Amygdala (tissue), 56 donors: ENCODE measurements around the gene NAGPA.
A peak's percentile ranks its signal among the peaks of the same experiment; 100 is the strongest.

Experiments used
- DNase-seq, 56 donors: peaks; one replicate each; lab custom pipeline; 2025; lab: John Stamatoyannopoulos, UW

NAGPA gene

GRCh38 chr16:5006348-5007193 lies 27.2 kb downstream of the NAGPA start:
- peak in 4 of 56 donors; percentile 21 to 45 (median 30) for DNase-seq

- no peak for DNase-seq
Measured at GRCh38 chr16:5005916-5006315, 27.8 kb downstream of the NAGPA start.

DNA sequence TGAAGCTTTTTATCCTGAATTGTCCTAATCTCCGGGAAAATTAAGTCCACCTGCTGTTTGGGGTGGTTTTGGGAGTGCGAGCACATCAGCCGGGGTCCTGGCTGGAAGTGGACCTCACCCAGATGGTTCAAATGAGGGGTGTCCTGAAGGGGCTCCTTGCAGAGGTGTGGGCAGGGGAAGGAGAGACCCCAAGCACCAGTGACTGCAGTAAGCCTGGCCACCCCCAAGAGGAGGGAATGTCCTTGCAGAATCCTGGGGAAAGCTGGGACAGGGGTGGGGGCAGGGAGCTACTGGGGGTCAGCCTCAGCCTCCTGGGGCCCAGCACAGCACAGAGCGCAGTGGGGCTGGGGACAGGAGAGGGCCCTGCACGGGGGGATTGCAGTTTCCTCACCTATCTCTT lies 29.4 kb downstream of the NAGPA start:
- DNase-seq, result no peak

DNA sequence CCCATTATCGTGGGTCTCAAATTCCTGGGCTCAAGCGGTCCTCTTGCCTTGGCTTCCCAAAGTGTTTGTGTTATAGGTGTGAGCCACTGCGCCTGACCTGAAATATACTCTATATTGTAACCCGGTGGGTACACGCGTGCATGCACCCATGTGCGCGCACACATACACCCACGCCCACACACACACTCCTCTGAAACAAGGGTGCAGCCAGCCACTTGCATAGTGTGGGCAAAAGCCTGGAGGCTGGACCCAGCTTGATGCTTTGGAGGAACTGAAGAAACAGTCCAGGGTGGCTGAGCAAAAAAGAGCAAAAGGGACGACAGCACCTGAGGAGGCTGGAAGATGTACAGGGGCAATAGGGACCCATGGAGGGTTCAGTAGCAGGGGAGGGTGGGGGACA lies 29.9 kb downstream of the NAGPA start:
- no peak for DNase-seq

DNA sequence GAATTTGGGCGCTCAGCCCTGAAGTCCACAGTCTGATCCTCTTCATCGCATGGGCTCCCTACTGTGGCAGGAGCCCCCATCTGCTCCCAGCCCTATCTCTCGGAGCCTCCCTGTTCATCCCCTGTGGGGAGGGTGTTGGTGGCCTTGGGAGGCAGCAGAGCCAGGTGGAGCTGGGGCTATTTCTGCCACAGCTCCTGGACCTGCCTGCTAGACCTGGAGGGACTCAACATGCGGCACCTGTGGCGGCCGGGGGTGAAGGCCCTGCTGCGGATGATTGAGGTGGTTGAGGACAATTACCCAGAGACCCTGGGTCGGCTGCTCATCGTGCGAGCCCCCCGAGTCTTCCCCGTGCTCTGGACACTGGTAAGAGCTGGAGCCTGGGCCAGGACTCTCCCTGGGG lies 30.5 kb downstream of the NAGPA start:
- DNase-seq, result no peak

GRCh38 chr16:5002699-5003143 lies 31.0 kb downstream of the NAGPA start:
- DNase-seq, result no peak

DNA sequence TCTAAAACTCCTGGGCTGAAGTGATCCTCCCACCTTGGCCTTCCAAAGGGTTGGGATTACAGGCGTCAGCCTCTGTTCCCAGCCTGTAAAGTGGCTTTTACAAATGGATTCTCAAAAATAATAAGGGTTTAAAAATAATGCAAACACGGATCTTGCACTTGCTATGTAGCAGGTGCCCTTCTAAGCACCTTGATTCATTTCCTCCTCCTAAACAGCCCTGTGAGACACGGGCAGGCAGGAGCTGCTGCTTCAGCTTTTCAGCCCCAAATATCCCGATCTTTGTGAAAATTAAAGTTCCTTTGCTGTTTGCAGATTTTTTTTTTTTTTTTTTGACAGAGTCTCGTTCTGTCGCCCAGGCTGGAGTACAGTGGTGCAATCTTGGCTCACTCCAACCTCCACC lies 31.7 kb downstream of the NAGPA start:
- no peak for DNase-seq

DNA sequence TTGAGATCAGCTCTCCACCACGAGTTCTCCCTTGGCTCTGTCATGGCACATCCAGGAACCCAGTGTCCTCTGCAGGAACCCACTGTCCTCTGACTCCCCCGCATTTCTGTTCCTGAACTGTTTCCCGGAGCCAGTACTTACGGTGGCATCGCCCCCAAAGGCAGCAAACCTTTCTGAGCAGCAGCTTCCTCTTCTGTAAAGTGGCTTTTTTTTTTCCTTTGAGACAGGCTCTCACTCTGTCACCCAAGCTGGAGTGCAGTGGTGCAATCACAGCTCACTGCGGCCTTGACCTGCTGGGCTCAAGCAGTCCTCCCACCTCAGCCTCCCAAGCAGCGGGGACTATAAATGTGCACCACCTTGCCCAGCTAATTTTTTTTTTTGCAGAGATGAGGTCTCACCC lies 32.2 kb downstream of the NAGPA start:
- peak in 1 of 56 donors; percentile 24 for DNase-seq

DNA sequence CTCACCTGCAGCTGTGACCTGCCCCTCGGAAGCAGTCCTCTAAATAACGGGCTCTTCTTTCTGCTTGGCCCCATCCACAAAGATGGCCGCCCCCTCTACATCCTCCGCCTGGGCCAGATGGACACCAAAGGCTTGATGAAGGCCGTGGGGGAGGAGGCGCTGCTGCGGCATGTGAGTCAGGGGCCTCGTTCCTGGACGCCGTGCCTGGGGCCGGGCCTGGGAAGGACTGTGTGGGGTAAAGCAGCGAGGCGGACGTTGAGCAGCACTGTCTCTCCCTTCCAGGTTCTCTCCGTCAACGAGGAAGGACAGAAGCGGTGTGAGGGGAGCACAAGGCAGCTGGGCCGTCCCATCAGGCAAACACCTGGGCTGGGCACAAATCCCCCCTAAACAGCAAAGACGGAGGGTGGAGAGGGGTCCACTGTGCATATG lies 33.1 kb downstream of the NAGPA start:
- DNase-seq, result no peak

- peak in 51 of 56 donors; percentile 10 to 84 (median 62) for DNase-seq
Measured at GRCh38 chr16:4994719-4995434, 38.9 kb downstream of the NAGPA start.

GRCh38 chr16:4991754-4992153 lies 42.0 kb downstream of the NAGPA start:
- DNase-seq, result no peak

- no peak for DNase-seq
Measured at GRCh38 chr16:4990415-4990814, 43.3 kb downstream of the NAGPA start.

- DNase-seq, result no peak
Measured at GRCh38 chr16:4989391-4990006, 44.2 kb downstream of the NAGPA start.

GRCh38 chr16:4988647-4989046 lies 45.1 kb downstream of the NAGPA start:
- no peak for DNase-seq

DNA sequence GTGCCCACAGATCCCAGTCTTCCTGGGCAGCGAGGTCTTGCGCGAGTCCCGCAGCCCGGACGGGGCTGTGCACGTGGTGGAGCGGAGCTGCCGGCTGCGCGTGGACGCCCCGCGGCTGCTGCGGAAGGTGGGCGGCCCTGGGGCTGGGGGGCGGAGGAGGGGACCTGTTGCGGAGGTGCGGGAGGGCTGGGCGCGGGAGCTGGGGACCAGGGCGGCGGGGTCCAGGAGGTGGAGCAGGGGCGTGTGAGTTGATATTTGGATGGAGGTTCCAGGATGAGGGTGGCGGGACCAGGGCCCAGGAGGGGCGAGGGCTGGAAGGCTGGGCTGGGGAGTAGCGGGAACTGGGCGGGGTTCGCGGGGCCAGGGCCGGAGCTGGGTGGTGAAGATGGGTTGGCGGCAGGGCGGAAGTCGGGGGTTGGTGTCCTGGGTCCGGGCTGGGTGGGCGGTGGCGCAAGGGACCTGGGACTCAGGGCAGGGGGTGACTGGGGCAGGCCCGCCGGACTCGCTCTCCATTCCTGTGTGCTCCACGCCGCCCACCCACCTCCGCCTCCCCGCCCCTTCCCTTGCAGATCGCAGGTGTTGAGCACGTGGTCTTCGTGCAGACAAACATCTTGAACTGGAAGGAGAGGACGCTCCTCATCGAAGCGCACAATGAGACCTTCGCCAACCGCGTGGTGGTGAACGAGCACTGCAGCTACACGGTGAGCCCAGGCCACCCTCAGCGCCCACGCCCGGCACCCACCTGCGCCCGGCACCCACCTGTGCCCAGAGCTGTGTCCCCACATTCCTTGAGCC lies 46.0 kb downstream of the NAGPA start:
- no peak for DNase-seq

- DNase-seq, result no peak
Measured at GRCh38 chr16:4987250-4987579, 46.5 kb downstream of the NAGPA start.

GRCh38 chr16:4984174-4984990 lies 49.4 kb downstream of the NAGPA start:
- DNase-seq, result no peak

DNA sequence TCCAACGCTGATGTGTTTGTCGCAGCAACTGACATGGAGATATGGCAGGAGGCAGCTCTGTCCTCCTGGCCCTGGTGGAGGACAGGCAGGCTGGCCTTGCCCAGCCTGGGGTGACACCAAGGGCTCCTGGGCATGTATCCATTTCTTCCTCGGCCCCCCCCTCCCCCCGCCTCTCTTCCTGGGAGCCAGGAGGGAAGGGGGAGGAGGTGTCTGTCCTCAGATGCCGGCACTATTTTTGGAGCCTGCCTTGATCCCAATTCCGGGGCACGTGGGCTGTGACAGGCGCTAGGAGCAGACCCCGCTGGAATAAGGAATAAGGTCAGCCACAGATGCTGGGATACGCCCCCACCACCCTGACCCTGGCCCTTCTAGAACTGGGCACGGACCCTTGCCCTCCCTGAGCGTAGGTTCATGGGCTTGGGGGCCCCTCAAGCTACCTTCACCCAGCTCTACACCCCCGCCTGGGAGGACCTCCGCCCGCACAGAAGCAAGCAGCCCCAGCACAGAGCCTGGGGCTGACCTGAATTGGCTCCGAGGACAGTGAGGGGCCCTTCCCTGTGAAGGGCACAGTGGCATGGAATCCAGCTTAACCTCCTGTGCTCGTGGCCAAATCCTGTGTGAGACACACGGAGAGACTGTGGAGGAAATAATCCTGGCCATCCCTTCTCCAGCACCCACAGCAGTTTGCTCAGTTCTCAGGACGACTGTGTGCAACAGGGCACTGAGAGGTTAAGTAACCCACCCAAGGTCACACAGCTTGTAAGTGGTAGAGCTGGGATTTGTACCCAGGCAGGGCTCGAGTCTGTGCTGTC lies 51.5 kb downstream of the NAGPA start:
- peak in 11 of 56 donors; percentile 9 to 57 (median 33) for DNase-seq

DNA sequence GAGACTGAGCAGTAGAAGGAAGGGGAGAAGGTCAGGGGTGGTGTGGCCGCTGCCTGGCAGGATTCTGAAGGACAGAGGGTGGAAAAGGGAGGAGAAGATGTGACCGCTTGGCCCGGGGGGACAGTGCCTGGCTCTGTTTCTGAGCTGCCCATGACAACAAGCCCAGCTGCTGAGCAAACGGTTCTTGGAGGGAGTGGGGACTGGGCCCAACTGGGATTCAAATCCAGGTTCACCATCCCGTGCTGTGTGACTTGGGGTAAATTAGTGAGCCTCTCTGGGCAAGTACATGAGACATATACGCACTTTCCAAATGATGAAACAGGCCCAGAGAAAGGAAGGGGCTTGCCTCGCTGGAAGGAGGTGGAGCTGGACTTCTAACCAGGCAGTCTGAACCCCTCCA lies 52.3 kb downstream of the NAGPA start:
- DNase-seq, result peak in 9 of 56 donors; percentile 9 to 39 (median 31)
